Measurements from ENCODE around the gene ZCCHC13.
"Not testable (repeated sequence)": the region's sequence is repeated elsewhere in the genome, so short reads cannot be mapped to it uniquely, and the experiment has no call there.

ZCCHC13 gene

DNA sequence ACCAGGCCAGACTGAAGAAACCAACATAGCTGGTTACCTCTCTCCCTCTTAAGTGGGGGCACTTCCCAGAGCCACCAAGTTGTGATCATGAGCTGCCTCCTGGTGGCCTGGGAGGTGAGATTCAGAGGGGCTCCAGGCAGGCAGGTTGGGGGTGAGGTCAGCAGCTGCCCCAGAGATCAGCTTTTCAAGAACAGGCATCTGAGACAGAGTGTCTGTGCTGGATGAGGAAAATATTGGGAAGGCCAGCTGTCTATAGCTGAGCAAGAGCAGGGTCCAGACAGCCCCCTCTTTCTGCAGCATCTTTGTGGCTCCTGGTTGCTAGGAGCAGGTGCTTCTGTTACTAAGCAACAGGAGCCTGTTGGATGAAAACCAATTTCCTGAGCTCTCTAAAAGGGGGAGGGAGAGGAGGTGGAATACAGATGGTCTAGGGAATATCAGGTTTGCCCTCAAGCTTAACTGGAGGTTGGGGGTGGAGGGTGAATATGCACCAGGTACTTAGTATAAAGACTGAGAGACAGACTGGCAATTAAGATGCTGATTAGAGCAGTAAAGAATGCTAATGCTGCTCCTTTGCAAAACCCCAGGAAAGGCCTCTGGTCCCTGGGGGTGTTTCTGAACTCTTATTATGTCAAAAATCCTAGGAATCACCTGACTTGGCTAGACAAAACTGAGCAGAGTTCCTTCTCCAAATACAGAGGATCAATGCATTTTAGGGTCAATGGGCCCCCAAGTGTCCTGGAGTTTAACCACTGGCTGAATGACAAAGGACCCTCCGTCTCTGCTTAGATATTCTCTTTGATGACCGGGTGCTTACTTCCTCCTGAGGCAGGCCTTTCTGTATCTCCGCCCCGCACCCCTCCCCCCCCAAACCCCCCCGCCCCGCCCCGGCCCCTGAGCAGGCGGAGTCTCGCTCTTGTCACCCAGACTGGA, 21.4 kb downstream of the ZCCHC13 start:
- FAIRE-seq = no peak

DNA sequence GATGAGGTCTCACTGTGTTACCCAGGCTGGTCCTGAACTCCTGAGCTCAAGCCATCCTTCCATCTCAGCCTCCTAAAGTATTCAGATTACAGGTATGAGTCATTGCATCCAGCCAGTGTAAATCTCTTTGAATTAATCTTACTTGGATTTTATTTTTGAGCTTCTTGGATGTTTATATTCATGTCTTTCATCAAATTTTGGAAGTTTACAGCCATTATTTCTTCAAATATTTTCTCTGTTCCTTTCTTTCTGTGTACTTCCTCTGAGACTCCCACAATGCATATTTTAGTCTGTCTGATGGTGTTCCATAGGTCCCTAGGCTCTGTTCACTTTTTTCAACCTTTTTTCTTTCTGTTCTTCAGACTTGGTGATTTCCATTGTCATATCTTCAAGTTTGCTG, 34.9 kb downstream of the ZCCHC13 start:
- FAIRE-seq = no peak

DNA sequence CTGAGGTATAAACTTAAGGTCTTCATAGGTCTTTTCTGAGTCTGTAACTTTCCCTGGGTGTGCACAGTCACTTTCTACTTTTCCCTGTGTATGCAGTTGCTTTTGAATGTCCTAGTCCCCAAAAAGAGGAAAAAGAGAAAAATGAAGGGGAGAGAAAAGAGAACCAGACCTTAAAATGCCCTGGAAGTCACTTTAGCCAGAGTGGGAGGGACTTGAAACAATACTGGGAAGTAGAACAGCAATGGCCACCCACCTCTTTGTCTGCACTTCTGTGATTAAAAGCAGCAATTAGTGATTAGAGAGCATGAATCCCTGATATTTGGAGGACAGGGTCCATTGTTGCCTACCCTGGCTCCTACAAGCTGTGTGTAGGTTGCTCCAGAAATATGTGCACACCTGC, 36.1 kb downstream of the ZCCHC13 start:
- no peak for FAIRE-seq

DNA sequence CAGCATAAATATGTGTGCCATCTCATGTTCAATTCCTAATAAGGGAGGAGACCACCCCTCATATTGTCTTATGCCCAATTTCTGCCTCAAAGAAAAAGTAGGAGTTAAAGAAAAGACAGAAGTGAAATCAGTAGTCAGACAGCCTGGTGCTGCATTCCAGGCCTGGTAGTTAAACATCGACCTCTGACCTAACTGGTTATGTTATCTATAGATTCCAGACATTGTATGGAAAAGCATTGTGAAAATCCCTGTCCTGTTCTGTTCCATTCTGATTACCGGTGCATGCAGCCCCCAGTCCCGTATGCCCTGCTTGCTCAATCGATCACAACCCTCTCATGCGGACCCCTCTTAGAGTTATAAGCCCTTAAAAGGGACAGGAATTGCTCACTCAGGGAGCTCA, 38.2 kb downstream of the ZCCHC13 start:
- FAIRE-seq = not testable (repeated sequence)

DNA sequence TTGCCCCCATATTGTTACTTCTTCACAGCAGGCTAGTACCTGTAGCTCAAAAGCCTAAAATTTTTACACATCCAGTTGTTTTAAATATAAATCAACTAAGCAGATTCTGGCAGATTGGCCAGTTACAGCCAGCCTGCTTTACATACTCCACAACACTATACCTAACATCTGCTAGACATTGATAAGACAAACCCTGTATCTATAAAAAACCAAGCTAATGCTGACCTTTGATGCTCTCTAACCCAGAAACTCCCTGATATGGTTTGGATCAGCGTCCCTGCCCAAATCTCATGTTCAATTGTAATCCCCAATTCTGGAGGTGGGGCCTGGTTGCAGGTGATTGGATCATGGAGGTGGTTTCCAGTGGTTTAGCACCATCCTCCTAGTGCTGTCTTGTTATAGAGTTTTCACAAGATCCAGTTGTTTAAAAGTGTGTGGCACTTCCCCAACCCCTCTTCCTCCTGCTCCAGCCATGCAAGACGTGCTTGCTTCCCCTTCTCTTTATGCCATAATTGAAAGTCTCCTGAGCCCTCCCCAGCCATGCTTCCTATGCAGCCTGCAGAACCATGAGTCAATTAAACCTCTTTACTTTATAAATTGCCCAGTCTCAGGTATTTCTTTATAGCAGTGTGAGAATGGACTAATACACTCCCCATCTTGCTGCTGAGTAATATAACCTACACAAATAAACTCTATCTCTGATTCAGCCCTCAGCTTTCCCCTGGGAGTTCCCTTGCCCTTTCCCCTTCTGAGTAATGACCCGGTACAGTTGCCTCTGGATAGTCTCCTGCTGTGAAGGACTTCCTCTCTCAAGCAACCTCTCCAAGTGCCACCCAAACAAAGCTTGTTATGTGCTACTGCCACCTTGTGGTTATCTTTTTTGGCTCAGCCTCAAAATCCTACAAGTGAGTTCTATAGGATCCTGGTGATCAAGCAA, 39.6 kb downstream of the ZCCHC13 start:
- no peak for FAIRE-seq

DNA sequence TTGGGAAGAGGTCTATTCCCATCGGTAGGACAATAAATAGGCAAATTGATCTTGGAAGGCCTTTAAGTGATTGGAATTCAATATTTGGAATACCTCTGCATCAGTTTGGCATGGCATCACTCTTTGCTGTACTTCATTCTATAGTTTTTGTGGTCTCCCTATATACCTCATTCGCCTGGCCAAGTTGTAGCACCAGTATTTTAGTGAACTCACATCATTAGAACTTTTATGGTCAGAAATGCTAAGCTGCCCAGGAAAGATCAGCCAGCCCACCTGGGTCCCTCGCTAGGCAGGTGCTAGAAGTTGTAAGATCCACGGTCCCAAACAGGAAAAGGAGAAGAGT, 40.3 kb downstream of the ZCCHC13 start:
- no peak for FAIRE-seq

DNA sequence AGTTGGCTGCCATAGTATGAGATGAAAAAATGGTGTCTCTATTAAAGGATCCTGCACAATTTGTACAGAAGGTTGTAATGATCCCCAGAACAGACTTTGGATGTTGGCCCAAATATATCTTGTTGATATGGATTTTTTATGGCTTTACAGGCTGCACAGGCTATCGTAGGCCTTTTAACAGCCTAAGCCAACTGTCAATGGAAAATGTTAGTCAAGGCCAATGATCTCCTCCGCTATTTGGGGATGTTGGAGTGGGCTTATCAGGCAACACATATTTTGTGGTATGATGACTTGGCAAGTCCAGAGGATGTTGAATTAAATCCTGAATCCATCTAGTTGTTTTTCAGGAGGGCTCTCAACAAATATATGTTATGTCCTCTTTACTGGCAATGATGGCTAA, 42.1 kb downstream of the ZCCHC13 start:
- no peak for FAIRE-seq

DNA sequence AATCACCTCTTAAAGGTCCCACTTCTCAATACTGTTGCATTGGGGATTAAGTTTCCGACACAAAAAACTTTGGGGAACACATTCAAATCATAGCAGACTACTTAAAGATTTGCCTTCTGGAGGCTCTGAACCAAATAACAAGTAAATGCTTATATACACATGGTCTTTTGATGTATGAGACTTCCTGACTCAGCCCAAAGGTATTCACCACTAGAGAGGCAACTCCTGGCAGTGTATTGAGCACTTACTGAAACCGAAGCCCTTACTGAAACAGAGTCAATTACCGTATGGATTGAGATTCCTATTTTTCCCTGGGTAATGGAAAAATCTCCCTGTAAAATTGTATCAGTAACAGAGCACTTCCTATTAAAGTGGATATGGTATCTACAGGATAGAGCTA, 45.4 kb downstream of the ZCCHC13 start:
- FAIRE-seq = no peak

DNA sequence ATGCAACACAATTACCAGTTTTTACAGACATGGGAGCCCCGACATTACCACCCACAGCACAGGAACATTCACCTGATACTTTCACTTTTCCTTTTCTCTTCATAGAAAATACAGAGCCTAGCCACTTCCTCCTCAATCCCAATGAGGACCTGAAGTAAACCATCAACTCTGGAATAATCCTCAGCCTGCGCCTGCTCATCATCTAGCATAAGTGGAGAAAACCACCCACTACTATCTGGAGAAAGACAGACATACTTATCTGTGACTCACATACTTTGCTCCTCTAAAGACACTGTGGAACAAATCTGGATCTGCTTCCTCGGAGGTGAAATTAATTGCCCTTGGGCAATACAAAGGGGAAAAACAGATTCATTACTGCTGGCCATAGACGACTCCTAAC, 47.8 kb downstream of the ZCCHC13 start:
- no peak for FAIRE-seq

DNA sequence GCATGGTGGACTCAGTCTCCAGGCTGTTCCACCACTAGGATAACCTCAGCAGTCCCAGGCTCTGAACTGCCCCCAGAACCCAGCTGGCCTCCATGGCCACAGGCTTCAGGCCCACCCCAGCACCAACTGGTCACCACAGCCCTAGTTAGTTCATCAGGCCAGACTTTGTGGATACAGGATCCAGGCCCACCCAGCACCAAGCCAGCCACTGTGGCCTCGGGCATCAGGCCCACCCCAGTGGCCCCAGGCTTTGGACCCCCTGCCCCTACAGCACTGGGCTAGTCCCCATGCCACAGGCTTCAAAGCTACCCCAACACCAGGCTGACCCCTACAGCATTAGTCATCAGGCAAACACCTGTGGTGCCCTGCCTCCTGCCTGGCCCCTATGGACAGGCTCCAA, 50.0 kb downstream of the ZCCHC13 start:
- no peak for FAIRE-seq

Measured in TTC549 (cell line).